GOT3 (cell line): ENCODE data around the gene METTL6.
"Not testable (repeated sequence)": the region's sequence is repeated elsewhere in the genome, so short reads cannot be mapped to it uniquely, and the experiment has no call there.

Source experiments
- DNase-seq: peaks from one replicate; lab custom pipeline; 2025; ENCODE audit warnings: mixed read lengths; lab: John Stamatoyannopoulos, UW

Gene METTL6

DNA sequence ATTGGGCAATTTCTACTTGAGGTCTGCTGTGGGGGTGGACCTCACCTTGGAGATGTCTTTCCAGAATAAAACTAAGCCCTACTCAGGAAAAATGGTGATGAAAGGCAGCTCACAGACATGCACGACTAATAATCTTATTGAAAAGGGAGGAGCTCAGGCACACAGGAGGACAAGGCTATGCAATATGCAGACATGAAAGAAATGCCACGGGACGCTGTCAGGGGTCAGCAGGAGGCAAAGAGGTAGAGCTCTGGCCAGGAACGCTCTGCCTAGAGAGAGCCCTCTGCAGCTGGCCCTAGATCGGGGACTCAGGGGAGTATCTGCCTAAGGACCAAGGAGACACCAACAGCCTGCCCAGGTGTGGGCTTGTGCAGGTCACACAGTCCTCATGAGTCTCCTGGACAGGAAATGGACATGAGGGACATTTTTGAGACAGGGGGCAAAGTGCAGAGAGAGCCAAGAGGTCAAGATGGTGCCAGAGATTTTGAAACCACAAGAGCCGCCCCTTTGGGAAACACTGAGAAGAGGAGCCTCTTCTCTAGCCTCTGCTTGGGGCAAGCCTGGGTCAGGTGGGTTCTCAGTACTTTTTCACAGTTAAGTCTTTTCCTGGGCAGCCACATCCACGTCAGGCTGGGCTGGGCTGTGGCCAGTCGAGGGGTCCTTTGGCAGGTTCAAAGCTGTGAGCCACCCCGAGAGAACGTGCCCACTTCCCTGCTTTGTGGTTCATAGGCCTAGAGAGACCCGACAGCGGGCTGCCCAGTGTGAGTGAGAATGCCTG lies 23.3 kb upstream of the METTL6 start:
- DNase-seq = no peak

- DNase-seq = no peak
Measured at GRCh38 chr3:15449489-15450224, 22.3 kb upstream of the METTL6 start.

DNA sequence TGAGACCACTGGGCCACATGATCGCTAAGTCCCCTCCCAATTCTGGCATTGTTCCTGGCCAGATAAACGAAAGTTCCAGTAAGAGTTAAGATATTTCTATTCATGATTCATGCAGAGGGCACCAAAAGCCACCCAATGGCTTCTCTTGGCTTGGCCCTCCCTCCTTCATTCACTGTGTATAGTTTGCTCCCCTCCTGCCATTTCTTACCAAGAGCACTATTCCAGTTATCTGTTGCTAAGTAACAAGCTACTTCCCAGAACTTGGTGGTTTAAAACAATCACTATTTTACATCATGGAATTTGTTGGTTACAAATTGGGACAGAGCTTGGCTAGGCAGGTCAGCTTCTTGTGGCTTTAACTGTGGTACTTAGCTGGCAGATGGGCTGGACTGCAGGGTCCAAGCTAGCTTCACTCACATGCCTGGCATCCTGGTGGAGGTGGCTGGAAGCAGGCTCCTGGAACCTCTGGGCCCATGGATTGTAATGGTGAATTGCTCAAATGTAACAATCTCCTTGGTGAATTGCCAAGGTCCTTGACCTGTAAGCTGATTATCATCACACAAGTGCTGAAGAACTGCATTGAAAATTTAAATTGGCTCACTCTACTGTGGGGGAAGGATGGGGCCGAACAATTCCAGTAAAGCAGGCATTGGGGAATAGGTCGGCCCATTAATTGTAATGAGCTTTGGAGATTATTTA lies 16.6 kb upstream of the METTL6 start:
- no peak for DNase-seq

DNA sequence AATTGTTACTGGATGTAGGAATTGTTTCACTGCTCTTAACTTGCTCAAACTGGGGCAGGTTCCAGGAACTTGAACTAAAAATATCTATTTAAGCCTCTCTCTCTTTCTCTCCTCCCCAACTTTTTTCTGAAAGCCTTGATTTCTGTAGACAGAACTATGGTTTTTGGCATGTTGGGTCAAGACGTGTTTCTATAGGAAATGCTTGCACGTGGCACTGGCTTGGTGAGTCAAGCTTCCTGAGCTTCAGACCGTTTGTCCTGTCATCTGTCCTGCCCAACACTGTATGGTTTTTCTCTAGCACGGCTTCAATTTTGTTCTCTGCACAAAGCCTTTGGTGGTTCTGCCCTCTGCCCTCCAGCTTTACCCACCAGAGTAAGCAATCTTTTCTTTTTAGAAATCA lies 13.5 kb upstream of the METTL6 start:
- no peak for DNase-seq

- DNase-seq = no peak
Measured at GRCh38 chr3:15439476-15439875, 12.1 kb upstream of the METTL6 start.

- no peak for DNase-seq
Measured at GRCh38 chr3:15438983-15439382, 11.6 kb upstream of the METTL6 start.

- DNase-seq = no peak
Measured at GRCh38 chr3:15436246-15436645, 8.9 kb upstream of the METTL6 start.

GRCh38 chr3:15434756-15435155 lies 7.4 kb upstream of the METTL6 start:
- DNase-seq = no peak

GRCh38 chr3:15433531-15433930 lies 6.2 kb upstream of the METTL6 start:
- DNase-seq = no peak

GRCh38 chr3:15431256-15431837 lies 4.0 kb upstream of the METTL6 start:
- no peak for DNase-seq

DNA sequence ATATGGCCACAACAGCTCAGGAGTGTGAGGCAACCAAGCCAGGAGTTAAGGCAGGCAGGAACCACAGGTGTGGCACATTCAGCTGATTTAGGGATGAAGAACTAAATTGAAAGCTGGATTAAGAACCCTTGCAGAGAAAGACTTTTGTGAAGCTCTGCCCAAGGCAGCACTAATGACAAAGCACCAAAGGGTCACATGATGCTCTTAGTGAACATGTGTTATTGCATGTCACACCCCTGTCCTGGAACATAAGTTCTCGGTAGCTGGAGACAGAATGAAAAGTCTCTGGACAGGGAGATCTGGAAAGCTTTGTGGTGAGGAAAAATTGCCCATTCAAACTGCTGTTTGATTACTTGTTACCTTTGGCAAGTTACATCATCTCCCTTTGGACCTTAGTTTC lies 3.3 kb upstream of the METTL6 start:
- DNase-seq = no peak

DNA sequence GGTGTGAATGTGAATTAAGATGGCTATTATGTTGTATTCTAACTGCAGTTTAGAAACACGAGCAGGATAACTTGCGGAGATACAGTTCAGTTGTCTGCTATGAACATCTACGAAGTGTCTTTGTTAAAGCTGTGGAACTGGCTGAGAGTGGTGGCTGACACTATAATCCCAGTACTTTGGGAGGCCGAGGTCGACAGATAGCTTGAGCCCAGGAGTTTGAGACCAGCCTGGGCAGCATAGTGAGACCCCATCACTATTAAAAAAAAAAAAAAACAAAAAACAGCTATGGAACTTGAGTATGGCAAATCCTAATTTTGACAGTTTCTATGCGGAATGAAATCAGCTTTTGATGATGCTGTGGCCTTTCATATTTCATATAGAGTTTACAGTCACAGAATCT lies 1.7 kb upstream of the METTL6 start:
- DNase-seq = no peak

DNA sequence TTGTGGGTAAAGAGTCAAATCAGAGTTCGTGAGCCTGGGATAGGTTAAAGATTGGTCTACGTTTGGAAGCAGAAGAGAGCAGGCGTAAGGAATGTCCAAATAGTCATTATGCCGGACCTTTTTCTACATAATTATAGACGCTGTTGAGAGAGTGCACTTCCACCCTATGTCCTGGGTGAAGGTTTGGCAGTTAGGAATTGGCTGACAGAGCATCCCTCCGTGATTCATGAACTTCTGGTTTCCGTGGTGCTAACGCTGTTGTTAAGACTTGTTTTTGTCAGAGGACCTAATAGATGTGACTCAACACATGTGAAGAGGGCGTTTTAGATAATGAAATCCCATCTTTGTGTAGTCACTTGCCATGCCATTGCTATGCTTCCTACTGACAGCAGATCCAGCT lies 1.2 kb upstream of the METTL6 start:
- no peak for DNase-seq

DNA sequence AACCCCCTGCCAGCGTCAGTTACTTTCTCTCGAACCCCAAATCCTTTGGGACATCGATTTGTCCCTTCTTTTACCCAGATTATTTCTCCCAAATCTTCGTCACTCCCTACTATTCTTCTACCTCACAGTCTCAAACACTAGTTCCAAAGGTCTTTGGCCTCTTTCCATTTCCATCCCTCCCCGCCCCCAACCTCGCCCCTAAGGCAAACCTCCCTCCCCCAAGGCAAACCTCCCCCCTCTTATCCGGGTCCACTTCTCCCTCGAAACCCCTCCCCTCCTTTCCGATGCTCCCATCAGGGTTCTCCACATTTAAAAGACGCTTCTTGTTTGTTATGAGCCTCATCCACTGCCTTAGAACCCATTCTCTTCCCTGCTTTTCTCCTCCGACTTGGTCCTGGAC lies 637 bp upstream of the METTL6 start:
- DNase-seq = no peak

- no peak for DNase-seq
Measured at GRCh38 chr3:15426579-15427118, 695 bp downstream of the METTL6 start.

DNA sequence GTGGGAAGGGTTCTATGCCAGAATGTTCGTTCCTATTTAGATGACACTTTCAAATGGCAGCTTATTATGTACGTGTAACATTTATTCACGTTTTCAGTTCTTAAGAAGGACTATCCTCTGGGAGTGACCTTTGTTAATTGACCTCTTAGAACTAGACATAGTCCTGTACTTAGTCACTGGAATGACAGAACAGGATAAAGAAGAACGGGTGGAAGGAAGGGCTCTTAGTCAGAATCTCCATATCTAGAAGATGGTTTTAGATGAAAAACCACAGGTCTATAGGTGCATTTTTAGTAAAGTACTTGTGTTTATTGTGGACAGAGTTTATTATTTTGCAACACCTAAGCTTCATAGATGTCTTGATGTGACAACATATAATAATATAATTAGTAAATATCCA lies 6.5 kb downstream of the METTL6 start:
- no peak for DNase-seq

GRCh38 chr3:15410966-15411365 lies 16.4 kb downstream of the METTL6 start:
- DNase-seq = not testable (repeated sequence)

DNA sequence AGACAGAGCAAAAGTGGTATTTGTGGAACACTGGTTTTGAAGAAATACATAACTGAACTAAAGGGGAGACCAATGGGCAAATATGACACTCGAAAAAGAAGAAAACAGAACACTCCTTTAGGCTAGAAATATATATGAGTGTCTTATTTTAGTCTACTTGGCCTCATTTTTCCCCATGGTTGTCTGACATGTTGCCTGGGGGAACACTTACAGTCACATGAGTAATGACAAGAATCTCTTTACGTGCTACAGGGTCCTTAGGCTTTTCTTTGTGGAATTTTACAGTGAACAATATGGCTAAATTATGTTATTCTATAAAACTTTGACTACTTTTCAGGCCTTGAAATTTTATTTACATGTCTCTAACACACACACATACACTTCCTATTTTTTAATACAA lies 17.6 kb downstream of the METTL6 start:
- DNase-seq = no peak

- DNase-seq = no peak
Measured at GRCh38 chr3:15409239-15409638, 18.1 kb downstream of the METTL6 start.

- DNase-seq = no peak
Measured at GRCh38 chr3:15405448-15406050, 21.8 kb downstream of the METTL6 start.

DNA sequence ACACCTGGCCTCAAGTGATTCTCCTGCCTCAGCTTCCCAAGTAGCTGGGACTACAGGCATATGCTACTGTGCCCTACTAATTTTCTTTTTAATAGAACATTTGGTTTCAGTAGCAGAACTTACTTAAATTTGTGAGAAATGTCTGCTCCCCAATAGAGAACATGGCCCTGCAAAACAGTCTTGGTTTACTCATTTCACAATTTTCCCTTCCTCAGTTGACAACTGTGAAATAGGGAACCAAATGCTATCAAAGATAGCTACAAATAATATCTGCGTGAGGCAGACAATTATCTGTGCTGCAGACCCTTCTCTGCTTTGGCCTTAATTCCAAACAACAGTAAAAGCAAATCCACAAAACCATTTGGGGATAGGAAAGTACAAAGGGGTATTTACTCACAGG lies 22.6 kb downstream of the METTL6 start:
- no peak for DNase-seq

GRCh38 chr3:15403965-15404364 lies 23.4 kb downstream of the METTL6 start:
- no peak for DNase-seq
